ENCODE measurements around the gene CDH8. TPM values are rescaled to one million over a fixed set of nuclear protein-coding genes. Genes with fewer than 3 reads are reported as not detected.

CDH8 gene
- total RNA-seq, 1 donor from 2014 or later = 0.78 TPM

GRCh38 chr16:61909074-61909473, 127.2 kb downstream of the CDH8 start:
- no peak for DNase-seq
- H3K4me1 ChIP-seq = no peaks in the 10 kb centered on the region
- H3K27me3 ChIP-seq = no peaks in the 10 kb centered on the region
- no peak overlapping the region for H3K4me3 ChIP-seq
- no peaks in the 10 kb centered on the region for H3K36me3 ChIP-seq
- intact Hi-C loops (cut with DNase I) = no loop called here
- H3K27ac ChIP-seq = no peak overlapping the region
- no peak for ATAC-seq
- no peak for TF ChIP-seq CTCF (IDR thresholded peaks at IDR 0.05)
- no peaks in the 10 kb centered on the region for H3K9me3 ChIP-seq

- Histone ChIP-seq H3K9me3 (no peaks in the 10 kb centered on the region), H3K4me3 (no peak overlapping the region), H3K36me3 (no peaks in the 10 kb centered on the region), H3K4me1 (no peaks in the 10 kb centered on the region), H3K27me3 (no peaks in the 10 kb centered on the region), H3K27ac (no peak overlapping the region)
- TF ChIP-seq CTCF (IDR thresholded peaks at IDR 0.05) = no peak
- ATAC-seq (no peak), DNase-seq (no peak)
- intact Hi-C loops (cut with DNase I) = no loop called here
These were observed 127.8 kb downstream of the CDH8 start for GRCh38 chr16:61908426-61908825.

- TF ChIP-seq CTCF (IDR thresholded peaks at IDR 0.05) = no peak
- Histone ChIP-seq H3K9me3 (no peaks in the 10 kb centered on the region), H3K36me3 (no peaks in the 10 kb centered on the region), H3K4me3 (no peak overlapping the region), H3K4me1 (no peaks in the 10 kb centered on the region), H3K27me3 (no peaks in the 10 kb centered on the region), H3K27ac (no peak overlapping the region)
- DNase-seq (no peak), ATAC-seq (no peak)
- intact Hi-C loops (cut with DNase I) = no loop called here
These were observed 134.5 kb downstream of the CDH8 start for GRCh38 chr16:61901689-61902088.

GRCh38 chr16:61900482-61900881, 135.8 kb downstream of the CDH8 start:
- H3K9me3 ChIP-seq = no peaks in the 10 kb centered on the region
- no peak overlapping the region for H3K27ac ChIP-seq
- ATAC-seq (no peak), DNase-seq (no peak)
- no peaks in the 10 kb centered on the region for H3K4me1 ChIP-seq
- intact Hi-C loops (cut with DNase I) = no loop called here
- H3K4me3 ChIP-seq = no peak overlapping the region
- no peak for TF ChIP-seq CTCF (IDR thresholded peaks at IDR 0.05)
- no peaks in the 10 kb centered on the region for H3K27me3 ChIP-seq
- H3K36me3 ChIP-seq = no peaks in the 10 kb centered on the region

- Histone ChIP-seq H3K4me3 (no peak overlapping the region), H3K27ac (no peak overlapping the region), H3K36me3 (no peaks in the 10 kb centered on the region), H3K4me1 (no peaks in the 10 kb centered on the region), H3K9me3 (no peaks in the 10 kb centered on the region), H3K27me3 (no peaks in the 10 kb centered on the region)
- no peak for ATAC-seq
- no peak for DNase-seq
- intact Hi-C loops (cut with DNase I) = no loop called here
- no peak for TF ChIP-seq CTCF (IDR thresholded peaks at IDR 0.05)
These were observed 138.6 kb downstream of the CDH8 start for GRCh38 chr16:61897657-61898056.

DNA sequence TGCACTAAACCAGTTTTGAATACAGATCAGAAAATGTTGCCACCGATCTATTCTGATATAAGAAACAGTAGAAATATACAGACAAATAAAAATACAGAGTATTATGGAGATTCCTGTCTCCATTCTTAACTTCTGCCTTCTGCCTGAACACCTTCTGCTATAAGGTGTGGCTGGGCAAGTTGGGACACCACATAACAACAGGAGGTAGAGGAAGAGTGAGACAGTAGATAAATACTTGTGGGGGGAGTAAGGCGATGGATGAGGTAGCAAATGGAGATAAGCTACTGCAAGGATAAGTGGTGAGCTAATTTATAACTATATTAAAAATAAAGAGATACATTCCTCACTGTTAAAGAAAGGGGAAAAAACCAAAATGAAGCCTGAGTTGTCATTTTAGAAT, 143.7 kb downstream of the CDH8 start:
- Histone ChIP-seq H3K4me1 (no peaks in the 10 kb centered on the region), H3K27me3 (no peaks in the 10 kb centered on the region), H3K9me3 (no peaks in the 10 kb centered on the region), H3K4me3 (no peak overlapping the region), H3K36me3 (no peaks in the 10 kb centered on the region), H3K27ac (no peak overlapping the region)
- no peak for DNase-seq
- ATAC-seq = no peak
- intact Hi-C loops (cut with DNase I) = no loop called here
- TF ChIP-seq CTCF (IDR thresholded peaks at IDR 0.05) = no peak
